ENCODE results near the gene TRAPPC5. TPM values are rescaled to one million over a fixed set of nuclear protein-coding genes. Genes with fewer than 3 reads are reported as not detected.

Gene TRAPPC5
- total RNA-seq, 1 experiment from 2014 or later, result 77.4 TPM

GRCh38 chr19:7703332-7703731 is 22.7 kb downstream of the TRAPPC5 start:
- Histone ChIP-seq H3K4me1 (ENCODE audit: insufficient read depth, low read length) (no peaks in the 10 kb centered on the region), H2AK5ac (ENCODE audit: insufficient read length, low read length) (no peak overlapping the region), H3K27ac (ENCODE audit: insufficient read length, low read depth, low read length) (no peak overlapping the region), H3K23me2 (ENCODE audit: insufficient read length, low read depth, low read length, poor library complexity, severe bottlenecking) (no peaks in the 10 kb centered on the region), H4K5ac (ENCODE audit: insufficient read length, low read depth, low read length) (no peak overlapping the region), H3K79me2 (ENCODE audit: insufficient read depth, low read length) (no peaks in the 10 kb centered on the region), H4K91ac (ENCODE audit: insufficient read length, low read depth, low read length) (no peak overlapping the region), H4K8ac (replicated peaks; ENCODE audit: insufficient read length, low read depth, low read length) (no peak overlapping the region), H2BK12ac (ENCODE audit: insufficient read length, low read depth, low read length) (no peak overlapping the region), H2AFZ (ENCODE audit: low read length) (no peak overlapping the region), H3K4ac (ENCODE audit: low read depth, low read length) (no peak overlapping the region), H3K14ac (ENCODE audit: insufficient read depth, low read length) (no peak overlapping the region; the same call in 1 of the 2 replicates), H3K9me3 (ENCODE audit: control insufficient read depth, low read depth, low read length) (no peaks in the 10 kb centered on the region), H3K9ac (ENCODE audit: extremely low read depth, insufficient read length, low read length) (no peak overlapping the region), H3K56ac (ENCODE audit: insufficient read length, low read depth, low read length) (no peak overlapping the region), H3K18ac (ENCODE audit: insufficient read length, low read depth, low read length) (no peak overlapping the region), H3K23ac (ENCODE audit: insufficient read length, low read depth, low read length) (no peak overlapping the region), H2BK15ac (ENCODE audit: low read depth, low read length) (no peak overlapping the region), H2BK5ac (ENCODE audit: insufficient read length, low read length) (no peak overlapping the region), H4K20me1 (ENCODE audit: control insufficient read depth, insufficient read depth, insufficient read length) (no peaks in the 10 kb centered on the region), H3K27me3 (ENCODE audit: insufficient read depth, low read length) (no peaks in the 10 kb centered on the region), H3T11ph (ENCODE audit: low read length) (no peak overlapping the region), H3K79me1 (ENCODE audit: insufficient read depth, low read depth, low read length, poor library complexity, severe bottlenecking) (no peaks in the 10 kb centered on the region), H2BK20ac (ENCODE audit: low read depth, low read length, poor library complexity, severe bottlenecking) (no peak overlapping the region), H3K4me2 (ENCODE audit: insufficient read depth, insufficient read length, low read length) (no peak overlapping the region), H2BK120ac (ENCODE audit: low read depth, low read length, poor library complexity, severe bottlenecking) (no peak overlapping the region)
- Mint-ChIP-seq H3K27me3 (ENCODE audit: low read depth) (peaks cover 55% of the 10 kb centered on the region), H3K4me1 (peaks cover 8 to 18% of the 10 kb centered on the region in 2 experiments), H3K4me3 (no peak overlapping the region), H3K36me3 (ENCODE audit: insufficient read depth in 1 of 3, low read depth in 3 of 3) (no peaks in the 10 kb centered on the region; a peak in 1 of 7 replicates), H3K27ac (0 out of 7 replicates have a peak overlapping the region, but pooled peaks of 1 of the 3 experiments have one; percentile 22), H3K9me3 (no peaks in the 10 kb centered on the region)
- WGBS (ENCODE audit: extremely low coverage, insufficient read length, low lambda C conversion rate), result no CpG with 5 or more reads among the region's 8 CpGs
- no peak for TF ChIP-seq CTCF (conservative IDR thresholded peaks at IDR 0.05)
- peak; percentile 47 for DNase-seq

Data from H9 (cell line).